AG09319 (cell line): ENCODE data around the gene TSHB.

Experiments
- DNase-seq: peaks from one replicate; pipeline ENCODE4 v3.0.0-alpha.2; 2010; ENCODE audit warnings: low read depth; ENCODE audit errors: extremely low read depth
- CTCF ChIP-seq: IDR thresholded peaks from 2 replicates; pipeline ENCODE4 v1.5.1; 2011; ENCODE audit warnings: low read depth, mild to moderate bottlenecking, inconsistent platforms, low read length, moderate library complexity

The TSHB gene

GRCh38 chr1:115077286-115077983 lies 47.8 kb downstream of the TSHB start:
- DNase-seq: no peak
- no peak for TF ChIP-seq CTCF

GRCh38 chr1:115077984-115078330 lies 48.3 kb downstream of the TSHB start:
- DNase-seq: no peak
- TF ChIP-seq CTCF: no peak

GRCh38 chr1:115078708-115079107 lies 49.1 kb downstream of the TSHB start:
- TF ChIP-seq CTCF: no peak
- no peak for DNase-seq

- no peak for DNase-seq
- TF ChIP-seq CTCF: no peak
Observed at GRCh38 chr1:115082949-115083348, 53.3 kb downstream of the TSHB start.
